Vagina (tissue), 2 donors: ENCODE results near the gene C17orf100.

Source experiments
- CTCF ChIP-seq, 3 experiments: fragments of 450-650 bp in 2 of 3; fragments of 200-600 bp in 1 of 3; sonication (generic) in 1 of 3; IDR thresholded peaks; one replicate each; pipeline ENCODE4 v1.5.1; 2017 to 2019; ENCODE audit warnings: antibody characterized with exemption in 3 of 3, mild to moderate bottlenecking in 2 of 3, moderate library complexity in 2 of 3
- POLR2A ChIP-seq, 2 donors: fragments of 450-650 bp; IDR thresholded peaks; one replicate each; pipeline ENCODE4 v1.6.1; 2017; ENCODE audit warnings: antibody characterized with exemption in 2 of 2, mild to moderate bottlenecking in 2 of 2, moderate library complexity in 2 of 2

GRCh38 chr17:6651354-6651918, at the start of gene C17orf100, which contains the start of gene MED31:
- TF ChIP-seq POLR2A (IDR thresholded peaks at IDR 0.05) (peak in 1 of 2 donors; percentile 35), CTCF (IDR thresholded peaks at IDR 0.05) (no peak)
